Kidney tubule cell (primary cell): ENCODE measurements around the gene EOLA1.
"Not testable (repeated sequence)": the region's sequence is repeated elsewhere in the genome, so short reads cannot be mapped to it uniquely, and the experiment has no call there.

Experiments
- DNase-seq: peaks from one replicate; pipeline ENCODE4 v3.0.0-alpha.2; 2018; ENCODE audit warnings: low spot score

Gene EOLA1

GRCh38 chrX:149540621-149541520 is at the start of gene EOLA1:
Gene EOLA1 (plus strand): TSS chrX:149541012. CDS start chrX:149545631, 4,619 bp downstream.
- DNase-seq = peak; percentile 97

- no peak for DNase-seq
These were observed 49.0 kb upstream of the EOLA1 start for GRCh38 chrX:149491812-149492211.

GRCh38 chrX:149493567-149494562 is 46.9 kb upstream of the EOLA1 start:
- peak; percentile 68 for DNase-seq

- peak; percentile 19 for DNase-seq
These were observed 45.8 kb upstream of the EOLA1 start for GRCh38 chrX:149494844-149495565.

- peak; percentile 92 for DNase-seq
These were observed 45.2 kb upstream of the EOLA1 start for GRCh38 chrX:149495573-149496071.

- no peak for DNase-seq
These were observed 43.8 kb upstream of the EOLA1 start for GRCh38 chrX:149497054-149497453.

- DNase-seq = peak; percentile 71
These were observed 43.2 kb upstream of the EOLA1 start for GRCh38 chrX:149497626-149498025.

GRCh38 chrX:149498767-149499166 is 42.0 kb upstream of the EOLA1 start:
- no peak for DNase-seq

- DNase-seq = no peak
These were observed 41.0 kb upstream of the EOLA1 start for GRCh38 chrX:149499766-149500165.

GRCh38 chrX:149502923-149503322 is 37.9 kb upstream of the EOLA1 start:
- DNase-seq = not testable (repeated sequence)

GRCh38 chrX:149503446-149503845 is 37.4 kb upstream of the EOLA1 start:
- DNase-seq = peak; percentile 66

- DNase-seq = peak; percentile 53
These were observed 36.4 kb upstream of the EOLA1 start for GRCh38 chrX:149504226-149504914.

- DNase-seq = peak; percentile 89
These were observed 35.7 kb upstream of the EOLA1 start, which contains the start of gene IDS for GRCh38 chrX:149504915-149505651. Gene IDS (minus strand): TSS chrX:149505306. CDS start chrX:149505137, 169 bp downstream.

GRCh38 chrX:149505671-149506070 is 35.1 kb upstream of the EOLA1 start:
- no peak for DNase-seq

GRCh38 chrX:149506349-149506748 is 34.5 kb upstream of the EOLA1 start:
- DNase-seq = peak; percentile 64

- no peak for DNase-seq
These were observed 32.3 kb upstream of the EOLA1 start for GRCh38 chrX:149508467-149508866.

- DNase-seq = peak; percentile 46
These were observed 30.4 kb upstream of the EOLA1 start for GRCh38 chrX:149510386-149510785.

GRCh38 chrX:149511081-149511480 is 29.7 kb upstream of the EOLA1 start:
- peak; percentile 71 for DNase-seq

- DNase-seq = peak; percentile 63
These were observed 28.5 kb upstream of the EOLA1 start for GRCh38 chrX:149512225-149512885.
